ENCODE results near the gene APMAP.

Gene APMAP

DNA sequence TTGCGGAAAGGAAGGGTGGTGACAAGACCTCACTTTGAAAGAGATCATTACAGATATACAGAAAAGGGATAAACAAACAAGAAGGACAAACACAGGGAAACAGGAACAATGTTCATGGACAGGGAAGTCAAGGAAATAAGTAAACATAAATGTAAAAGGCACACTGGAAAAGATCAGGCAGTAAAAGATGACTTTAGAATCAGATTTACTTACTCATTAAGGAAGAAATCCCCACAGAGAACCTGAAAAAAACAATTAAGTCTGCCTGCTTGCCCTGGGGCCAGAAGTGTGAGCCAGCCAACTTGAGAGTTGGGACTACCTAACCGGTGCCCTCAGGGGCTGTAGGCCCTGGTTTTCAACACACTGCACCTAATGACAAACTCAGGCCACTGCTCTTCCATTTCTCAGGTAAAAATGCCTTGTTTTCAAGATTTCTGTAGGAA, 1.7 kb downstream of the APMAP start:
- TF ChIP-seq Cebpa-rat (IDR thresholded peaks at IDR 0.05), result no peak
- H3K9me3 ChIP-seq, result no peaks in the 10 kb centered on the region
- peaks cover 34% of the 10 kb centered on the region for H4K20me1 ChIP-seq
- peak overlapping the region; percentile 91 for H3K4me3 ChIP-seq
- H3K4me1 ChIP-seq, result peaks cover 89% of the 10 kb centered on the region
- H3K9ac ChIP-seq, result 0 out of 2 replicates have a peak overlapping the region, but pooled peaks have one; percentile 90
- H3K4me2 ChIP-seq, result peak overlapping the region; percentile 95
- H3K27ac ChIP-seq, result no peak overlapping the region
- H3K36me3 ChIP-seq, result 0 out of 2 replicates have a peak, but pooled peaks cover 8% of the 10 kb centered on the region
- no peaks in the 10 kb centered on the region for H3K27me3 ChIP-seq

DNA sequence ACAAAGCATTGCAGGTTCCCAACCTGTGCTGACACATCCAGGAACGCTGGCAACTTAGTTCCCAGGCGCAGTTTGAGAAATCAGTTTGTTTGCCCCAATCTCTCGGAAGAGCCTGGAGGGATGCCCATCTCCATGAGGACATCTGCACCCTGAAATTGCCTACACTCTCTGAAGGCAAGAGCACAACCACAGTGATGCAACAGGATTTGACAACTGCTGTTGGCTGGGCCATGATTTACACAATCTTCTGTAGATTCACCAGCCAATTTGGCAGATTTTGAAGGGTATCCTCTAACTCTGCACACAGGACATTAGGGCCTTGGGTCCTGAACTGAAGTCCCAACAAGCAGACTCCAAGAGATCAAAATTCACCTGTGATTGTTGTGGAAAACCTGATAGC, 3.4 kb downstream of the APMAP start:
- H4K20me1 ChIP-seq, result peaks cover 47% of the 10 kb centered on the region

GRCh38 chr20:24987873-24988835, 4.4 kb downstream of the APMAP start:
- H3K4me2 ChIP-seq, result peak overlapping the region; percentile 69

More for the DNA sequence above, 3.4 kb downstream of the APMAP start:
- Histone ChIP-seq H3K4me2 (peak overlapping the region; percentile 69), H3K9ac (peak overlapping the region; percentile 16; the same call in 1 of the 2 replicates), H3K4me1 (peaks cover 86% of the 10 kb centered on the region), H3K4me3 (no peak overlapping the region), H3K9me3 (no peaks in the 10 kb centered on the region), H3K36me3 (peaks cover 10% of the 10 kb centered on the region; the same call in 1 of the 2 replicates), H3K27ac (peak overlapping the region; percentile 19; the same call in 1 of the 2 replicates), H3K27me3 (no peaks in the 10 kb centered on the region)
- TF ChIP-seq Cebpa-rat (IDR thresholded peaks at IDR 0.05), result no peak

GRCh38 chr20:24987244-24987643, 5.3 kb downstream of the APMAP start:
- H3K4me3 ChIP-seq, result no peak overlapping the region

More at GRCh38 chr20:24987873-24988835, 4.4 kb downstream of the APMAP start:
- H3K4me1 ChIP-seq, result peaks cover 76% of the 10 kb centered on the region
- no peak overlapping the region for H3K4me3 ChIP-seq
- H3K27me3 ChIP-seq, result no peaks in the 10 kb centered on the region
- H3K36me3 ChIP-seq, result peaks cover 20% of the 10 kb centered on the region
- H3K27ac ChIP-seq, result 0 out of 2 replicates have a peak overlapping the region, but pooled peaks have one; percentile 19
- peaks cover 52% of the 10 kb centered on the region for H4K20me1 ChIP-seq
- H3K9ac ChIP-seq, result 0 out of 2 replicates have a peak overlapping the region, but pooled peaks have one; percentile 16
- TF ChIP-seq Cebpa-rat (IDR thresholded peaks at IDR 0.05), result no peak
- no peaks in the 10 kb centered on the region for H3K9me3 ChIP-seq

GRCh38 chr20:24986436-24987015, 6.0 kb downstream of the APMAP start:
- H4K20me1 ChIP-seq, result peaks cover 52% of the 10 kb centered on the region
- no peak overlapping the region for H3K27ac ChIP-seq
- peak overlapping the region; percentile 1; the same call in 1 of the 2 replicates for H3K4me2 ChIP-seq
- H3K27me3 ChIP-seq, result no peaks in the 10 kb centered on the region
- peaks cover 68% of the 10 kb centered on the region for H3K4me1 ChIP-seq
- peaks cover 36% of the 10 kb centered on the region for H3K36me3 ChIP-seq
- H3K9ac ChIP-seq, result no peak overlapping the region
- no peak for TF ChIP-seq Cebpa-rat (IDR thresholded peaks at IDR 0.05)
- H3K4me3 ChIP-seq, result no peak overlapping the region
- H3K9me3 ChIP-seq, result no peaks in the 10 kb centered on the region

More at GRCh38 chr20:24987244-24987643, 5.3 kb downstream of the APMAP start:
- H3K9ac ChIP-seq, result no peak overlapping the region
- peaks cover 29% of the 10 kb centered on the region for H3K36me3 ChIP-seq
- peaks cover 72% of the 10 kb centered on the region for H3K4me1 ChIP-seq
- no peak for TF ChIP-seq Cebpa-rat (IDR thresholded peaks at IDR 0.05)
- no peaks in the 10 kb centered on the region for H3K27me3 ChIP-seq
- H3K4me2 ChIP-seq, result 0 out of 2 replicates have a peak overlapping the region, but pooled peaks have one; percentile 69
- no peaks in the 10 kb centered on the region for H3K9me3 ChIP-seq
- H4K20me1 ChIP-seq, result peaks cover 52% of the 10 kb centered on the region
- H3K27ac ChIP-seq, result no peak overlapping the region

DNA sequence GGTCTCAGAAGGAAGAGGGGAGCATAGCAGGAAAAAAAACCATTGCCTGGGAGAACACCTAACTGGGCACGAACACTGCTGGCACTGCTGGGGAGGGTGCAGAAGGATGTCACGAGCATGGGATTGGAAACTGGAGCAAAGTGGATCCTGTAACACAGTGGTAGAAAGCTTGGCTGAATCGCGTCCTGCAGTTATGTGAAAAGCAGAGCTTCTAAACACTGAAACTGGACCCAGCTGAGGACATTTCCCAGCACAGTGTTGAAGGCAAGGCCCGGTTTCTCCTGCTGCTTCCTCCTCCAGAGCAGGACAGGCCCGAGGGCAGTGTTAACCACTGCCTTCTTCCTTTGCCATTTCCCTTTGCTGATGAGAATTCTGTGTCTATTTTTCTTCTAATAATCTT, 6.7 kb downstream of the APMAP start:
- Histone ChIP-seq H3K4me2 (peak overlapping the region; percentile 32; the same call in 1 of the 2 replicates), H3K36me3 (peaks cover 43% of the 10 kb centered on the region), H4K20me1 (peaks cover 52% of the 10 kb centered on the region), H3K27me3 (no peaks in the 10 kb centered on the region), H3K9ac (no peak overlapping the region), H3K4me1 (peaks cover 61% of the 10 kb centered on the region), H3K27ac (no peak overlapping the region), H3K4me3 (no peak overlapping the region), H3K9me3 (peaks cover 5% of the 10 kb centered on the region)
- no peak for TF ChIP-seq Cebpa-rat (IDR thresholded peaks at IDR 0.05)

DNA sequence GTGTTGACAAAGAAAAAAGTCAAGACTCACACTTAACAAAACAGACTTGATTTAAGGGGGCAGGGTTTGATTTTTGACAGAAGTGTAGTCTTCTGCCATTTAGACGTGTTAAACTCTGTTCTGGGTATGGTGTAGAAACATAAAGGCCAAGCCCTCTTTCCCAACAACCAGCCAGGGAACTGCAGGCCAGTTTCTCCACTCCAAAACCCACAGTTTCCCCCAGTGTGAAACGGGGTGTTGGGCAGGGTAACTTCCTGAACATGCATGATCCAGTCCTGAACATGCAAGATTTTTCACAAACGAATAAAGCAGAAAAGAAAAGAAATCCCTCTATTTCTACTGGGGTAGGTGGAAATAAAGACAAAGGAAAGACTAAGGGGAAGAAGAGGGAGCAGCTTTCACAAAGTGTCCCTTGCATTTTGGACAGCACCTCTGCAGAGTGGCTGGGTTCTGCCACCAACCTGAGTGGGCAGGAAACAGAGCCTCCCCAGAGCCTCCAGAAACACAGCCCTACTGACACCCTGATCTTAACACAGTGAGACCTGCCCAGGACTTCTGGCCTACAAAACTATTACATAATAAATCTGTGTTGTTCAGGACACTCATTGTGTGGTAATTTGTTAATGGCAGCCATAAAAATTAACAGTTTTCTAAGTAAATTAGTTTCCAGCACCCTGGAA, 7.5 kb downstream of the APMAP start:
- Histone ChIP-seq H3K9me3 (peaks cover 12% of the 10 kb centered on the region), H3K4me1 (peaks cover 58% of the 10 kb centered on the region), H3K27ac (no peak overlapping the region), H3K27me3 (no peaks in the 10 kb centered on the region), H3K36me3 (peaks cover 50% of the 10 kb centered on the region), H3K4me3 (no peak overlapping the region), H3K4me2 (peak overlapping the region; percentile 32), H4K20me1 (peaks cover 52% of the 10 kb centered on the region), H3K9ac (no peak overlapping the region)
- TF ChIP-seq Cebpa-rat (IDR thresholded peaks at IDR 0.05), result no peak

- no peak for TF ChIP-seq Cebpa-rat (IDR thresholded peaks at IDR 0.05)
- H3K4me3 ChIP-seq, result no peak overlapping the region
- peaks cover 52% of the 10 kb centered on the region for H4K20me1 ChIP-seq
- H3K9me3 ChIP-seq, result peaks cover 21% of the 10 kb centered on the region
- H3K9ac ChIP-seq, result no peak overlapping the region
- no peak overlapping the region for H3K27ac ChIP-seq
- H3K27me3 ChIP-seq, result no peaks in the 10 kb centered on the region
- H3K4me1 ChIP-seq, result peaks cover 47% of the 10 kb centered on the region
- no peak overlapping the region for H3K4me2 ChIP-seq
- peaks cover 59% of the 10 kb centered on the region for H3K36me3 ChIP-seq
Observed at GRCh38 chr20:24983896-24984295, 8.7 kb downstream of the APMAP start.

DNA sequence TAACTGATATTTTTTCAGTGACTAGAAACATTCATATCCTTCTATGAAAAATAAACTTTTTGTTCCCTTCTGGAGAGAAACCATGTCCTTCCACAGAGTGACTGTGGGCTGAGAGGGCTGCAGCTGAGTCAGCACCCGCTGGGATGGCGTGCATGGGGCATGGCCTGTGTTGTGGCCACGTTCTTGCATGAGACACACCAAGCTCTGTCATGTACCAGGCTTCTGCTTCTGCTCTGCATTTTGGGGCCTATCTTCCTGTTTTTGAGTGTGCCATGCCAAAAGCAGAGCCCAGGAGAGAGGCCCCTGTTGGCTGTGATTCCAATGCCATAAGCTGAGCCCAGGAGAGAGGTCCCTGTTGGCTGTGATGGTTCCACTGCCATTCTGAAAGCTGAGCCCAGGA, 10.8 kb downstream of the APMAP start:
- no peak overlapping the region for H3K9ac ChIP-seq
- no peaks in the 10 kb centered on the region for H3K27me3 ChIP-seq
- H3K4me1 ChIP-seq, result peaks cover 28% of the 10 kb centered on the region
- H3K36me3 ChIP-seq, result peaks cover 80% of the 10 kb centered on the region
- peaks cover 29% of the 10 kb centered on the region for H3K9me3 ChIP-seq
- no peak overlapping the region for H3K27ac ChIP-seq
- no peak overlapping the region for H3K4me2 ChIP-seq
- peaks cover 33% of the 10 kb centered on the region for H4K20me1 ChIP-seq
- no peak for TF ChIP-seq Cebpa-rat (IDR thresholded peaks at IDR 0.05)
- H3K4me3 ChIP-seq, result no peak overlapping the region

Data from BLaER1 (cell line).